Right forelimb (tissue), 1 donor: ENCODE data around the gene GATAD2A.
A peak's percentile ranks its signal among the peaks of the same experiment; 100 is the strongest.

Experiments used
- DNase-seq: peaks from one replicate; pipeline ENCODE4 v3.0.0-alpha.2; 2018

Gene GATAD2A

GRCh38 chr19:19534556-19535265, 129.2 kb downstream of the GATAD2A start:
- DNase-seq: peak; percentile 43

GRCh38 chr19:19535311-19536191, 130.1 kb downstream of the GATAD2A start:
- no peak for DNase-seq

GRCh38 chr19:19537075-19538048, 131.9 kb downstream of the GATAD2A start:
- peak; percentile 50 for DNase-seq

GRCh38 chr19:19538061-19538784, 132.7 kb downstream of the GATAD2A start, which contains the start of gene CILP2:
Gene CILP2 (plus strand): TSS chr19:19538265. CDS start chr19:19538350, 85 bp downstream.
- peak; percentile 78 for DNase-seq

- DNase-seq: no peak
Observed at GRCh38 chr19:19538785-19539166, 133.3 kb downstream of the GATAD2A start.

- no peak for DNase-seq
Observed at GRCh38 chr19:19539698-19540063, 134.2 kb downstream of the GATAD2A start.

- DNase-seq: peak; percentile 85
Observed at GRCh38 chr19:19540064-19540714, 134.7 kb downstream of the GATAD2A start.

GRCh38 chr19:19540715-19541515, 135.4 kb downstream of the GATAD2A start:
- DNase-seq: no peak

- DNase-seq: no peak
Observed at GRCh38 chr19:19541616-19542015, 136.1 kb downstream of the GATAD2A start.

- no peak for DNase-seq
Observed at GRCh38 chr19:19542507-19542906, 137.0 kb downstream of the GATAD2A start.

- no peak for DNase-seq
Observed at GRCh38 chr19:19543101-19543500, 137.6 kb downstream of the GATAD2A start.

GRCh38 chr19:19543640-19544039, 138.2 kb downstream of the GATAD2A start:
- DNase-seq: no peak

GRCh38 chr19:19544257-19544953, 138.9 kb downstream of the GATAD2A start:
- DNase-seq: peak; percentile 19

- no peak for DNase-seq
Observed at GRCh38 chr19:19544954-19545591, 139.6 kb downstream of the GATAD2A start.

- DNase-seq: no peak
Observed at GRCh38 chr19:19545707-19546106, 140.2 kb downstream of the GATAD2A start.

GRCh38 chr19:19546751-19547162, 141.3 kb downstream of the GATAD2A start:
- DNase-seq: no peak

- DNase-seq: no peak
Observed at GRCh38 chr19:19547674-19548336, 142.3 kb downstream of the GATAD2A start.

- no peak for DNase-seq
Observed at GRCh38 chr19:19548915-19549759, 143.7 kb downstream of the GATAD2A start.
